Right lobe of liver (tissue), 4 donors: ENCODE data around the gene KIAA0513.

Source experiments
- CTCF ChIP-seq, 4 donors: fragments of 200-600 bp in 3 of 4; fragments of 450-650 bp in 1 of 4; IDR thresholded peaks; one replicate each; pipeline versions ENCODE4 v1.5.1 to v1.8.0; 2016 to 2022; ENCODE audit warnings: antibody characterized with exemption in 4 of 4, mild to moderate bottlenecking in 2 of 4
- POLR2A ChIP-seq: fragments of 450-650 bp; IDR thresholded peaks from one replicate; pipeline ENCODE4 v1.6.1; 2017; ENCODE audit warnings: antibody characterized with exemption, mild to moderate bottlenecking
- donor health status: DM: no; HTN: no; CAD: no.
- donor health status: DM: no; HTN: no; CAD: no.
- donor health status: DM: no; HTN: yes; CAD: no.

GRCh38 chr16:85081038-85081437 lies 53.4 kb downstream of the KIAA0513 start:
- TF ChIP-seq CTCF (IDR thresholded peaks at IDR 0.05) = no peak
- TF ChIP-seq POLR2A = no peak
